Activated T-cell treated with anti-CD3 and anti-CD28 coated beads, Interleukin-2, amount 50 U/mL, for 4 hours (primary cell): ENCODE data around the gene STAP2. TPM values are rescaled to one million over a fixed set of nuclear protein-coding genes. Genes with fewer than 3 reads are reported as not detected.
A peak's percentile ranks its signal among the peaks of the same experiment; 100 is the strongest.
"Not testable (repeated sequence)": the region's sequence is repeated elsewhere in the genome, so short reads cannot be mapped to it uniquely, and the experiment has no call there.

ENCODE experiments used
- ATAC-seq, 2 donors: fragments of 200-7000 bp; cut with Tn5 transposase; one replicate each; pipeline ENCODE4 v1.10.0; 2021
- DNase-seq: peaks from one replicate; pipeline ENCODE4 v3.0.0-alpha.2; 2020
- H3K27me3 Mint-ChIP-seq: one replicate; pipeline ENCODE4 v1.8.0; 2021; ENCODE audit warnings: low read depth, mixed read lengths
- H3K36me3 Mint-ChIP-seq: one replicate; pipeline ENCODE4 v1.8.0; 2022; ENCODE audit warnings: mixed read lengths; ENCODE audit not compliant: insufficient read depth
- H3K4me1 Mint-ChIP-seq: one replicate; pipeline ENCODE4 v1.8.0; 2021; ENCODE audit warnings: low read depth, mixed read lengths
- H3K4me3 Mint-ChIP-seq: one replicate; pipeline ENCODE4 v1.8.0; 2021; ENCODE audit warnings: mild to moderate bottlenecking, moderate library complexity, mixed read lengths
- H3K9me3 Mint-ChIP-seq: one replicate; pipeline ENCODE4 v1.8.0; 2021; ENCODE audit warnings: mixed read lengths
- total RNA-seq, 3 donors: library from RNA; stranded (reverse); gene quantifications; one replicate each; pipeline ENCODE4 v1.2.1, GENCODE V29; 2021

Gene STAP2
- total RNA-seq, 3 donors from 2014 or later = 11.1 to 13.2 (median 12.8) TPM

DNA sequence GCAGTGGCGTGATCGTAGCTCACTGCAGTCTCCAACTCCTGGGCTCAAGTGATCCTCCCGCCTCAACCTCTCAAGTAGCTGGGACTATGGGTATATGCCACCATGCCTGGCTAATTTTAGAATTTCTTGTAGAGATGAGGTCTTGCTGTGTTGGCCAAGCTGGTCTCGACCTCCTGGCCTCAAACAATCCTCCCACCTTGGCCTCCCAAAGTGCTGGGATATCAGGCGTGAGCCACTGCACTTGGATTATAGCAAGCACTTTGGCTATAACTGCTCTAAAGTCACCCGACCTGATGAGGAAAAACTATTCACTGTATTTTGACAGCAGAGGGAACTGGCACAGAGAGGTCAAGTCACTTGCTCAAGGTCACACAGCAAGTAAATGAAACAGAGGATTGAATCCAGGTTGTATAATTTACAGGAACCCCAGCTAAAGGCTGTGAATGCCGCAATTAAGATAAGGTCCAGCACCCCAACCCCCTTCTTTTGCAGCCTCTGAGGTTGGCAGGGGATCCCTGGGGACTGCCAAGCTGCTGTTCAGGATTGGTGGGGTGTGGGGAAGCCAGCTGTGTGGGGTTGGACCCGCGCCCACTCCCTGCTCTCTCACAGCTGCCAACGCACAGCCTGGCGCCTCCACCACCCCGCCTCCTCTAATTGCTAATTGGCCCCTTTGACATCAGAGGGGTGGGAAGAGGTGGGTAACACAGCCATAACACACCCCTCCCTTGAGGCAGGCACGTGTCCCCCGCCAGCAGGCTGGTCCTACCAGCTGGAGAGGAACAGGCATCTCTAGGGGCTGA, 42.5 kb downstream of the STAP2 start:
- Mint-ChIP-seq H3K36me3 (no peaks in the 10 kb centered on the region), H3K27me3 (no peaks in the 10 kb centered on the region), H3K9me3 (no peaks in the 10 kb centered on the region), H3K4me3 (no peak overlapping the region), H3K4me1 (peaks cover 6% of the 10 kb centered on the region)
- ATAC-seq (no peak), DNase-seq (no peak)

DNA sequence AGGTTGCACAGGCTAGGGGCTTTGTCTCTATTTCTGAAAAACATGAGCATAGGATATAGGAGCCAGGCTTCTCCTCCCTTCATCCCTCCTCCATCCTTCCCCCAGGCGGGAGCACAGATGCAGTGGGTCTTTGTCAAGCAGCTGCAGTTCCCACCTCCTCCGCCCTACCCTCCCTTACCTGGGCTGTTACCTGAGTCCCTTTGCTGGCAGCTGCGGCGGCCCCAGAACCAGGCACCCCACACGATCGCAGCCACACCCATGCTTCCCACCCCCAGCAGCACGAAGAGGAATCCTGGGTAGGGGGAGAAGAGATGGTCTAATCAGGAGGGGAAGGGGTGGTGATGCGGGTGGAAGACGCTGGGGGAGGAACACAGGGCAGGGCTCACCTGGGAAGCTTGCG, 44.2 kb downstream of the STAP2 start:
- Mint-ChIP-seq H3K27me3 (no peaks in the 10 kb centered on the region), H3K4me3 (no peak overlapping the region), H3K36me3 (no peaks in the 10 kb centered on the region), H3K4me1 (peaks cover 3% of the 10 kb centered on the region), H3K9me3 (no peaks in the 10 kb centered on the region)
- no peak for DNase-seq
- no peak for ATAC-seq

DNA sequence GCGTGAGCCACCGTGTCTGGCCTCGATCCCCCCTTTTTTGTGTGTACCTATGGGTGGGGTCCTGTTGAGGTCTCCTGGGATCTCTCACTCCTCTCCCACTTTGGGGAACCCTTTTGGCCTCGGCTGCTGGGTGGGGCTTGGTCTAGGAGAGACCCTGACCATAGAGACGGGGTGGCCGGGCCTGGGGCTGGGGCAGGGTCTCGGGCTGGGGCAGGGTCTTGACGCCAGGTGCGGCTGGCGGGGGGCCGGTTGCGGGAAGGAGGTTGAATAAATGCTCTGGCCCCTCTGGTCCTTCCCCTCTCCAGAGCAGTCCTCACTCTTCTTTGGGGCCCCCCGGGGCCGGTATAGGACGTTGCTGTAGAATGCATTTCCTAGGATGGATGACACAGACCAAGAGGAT, 46.1 kb downstream of the STAP2 start:
- H3K9me3 Mint-ChIP-seq = no peaks in the 10 kb centered on the region
- DNase-seq (no peak), ATAC-seq (no peak)
- no peaks in the 10 kb centered on the region for H3K36me3 Mint-ChIP-seq
- no peaks in the 10 kb centered on the region for H3K27me3 Mint-ChIP-seq
- no peaks in the 10 kb centered on the region for H3K4me1 Mint-ChIP-seq
- H3K4me3 Mint-ChIP-seq = no peak overlapping the region

DNA sequence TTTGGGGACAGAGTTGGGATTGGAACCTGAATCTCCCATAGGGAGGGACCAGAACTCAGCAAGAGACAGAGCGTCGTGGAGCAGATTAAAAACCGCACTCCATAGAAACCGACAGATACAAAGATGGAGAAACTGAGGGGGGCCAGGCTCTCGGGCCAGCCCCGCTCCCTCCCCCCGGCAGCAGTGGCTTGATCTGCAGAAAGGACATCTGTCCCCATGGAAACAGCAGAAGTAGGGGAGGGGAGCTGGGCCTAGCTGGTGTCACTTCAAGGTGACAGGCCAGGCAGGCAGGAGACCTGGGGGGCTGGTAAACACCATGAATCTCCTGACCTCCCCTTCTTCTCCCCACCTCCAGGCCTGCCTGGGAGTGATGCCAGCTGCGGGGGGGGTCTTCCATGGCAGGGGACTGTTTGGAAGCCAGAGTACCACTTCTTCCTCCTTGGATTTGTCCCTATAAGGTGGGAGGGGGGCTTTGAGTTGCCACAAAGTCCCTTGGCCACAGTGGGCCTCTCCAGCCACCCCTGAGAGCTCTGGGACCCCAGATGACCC, 47.4 kb downstream of the STAP2 start:
- Mint-ChIP-seq H3K9me3 (no peaks in the 10 kb centered on the region), H3K4me1 (no peaks in the 10 kb centered on the region), H3K4me3 (no peak overlapping the region), H3K36me3 (no peaks in the 10 kb centered on the region), H3K27me3 (no peaks in the 10 kb centered on the region)
- ATAC-seq = no peak
- DNase-seq = no peak

DNA sequence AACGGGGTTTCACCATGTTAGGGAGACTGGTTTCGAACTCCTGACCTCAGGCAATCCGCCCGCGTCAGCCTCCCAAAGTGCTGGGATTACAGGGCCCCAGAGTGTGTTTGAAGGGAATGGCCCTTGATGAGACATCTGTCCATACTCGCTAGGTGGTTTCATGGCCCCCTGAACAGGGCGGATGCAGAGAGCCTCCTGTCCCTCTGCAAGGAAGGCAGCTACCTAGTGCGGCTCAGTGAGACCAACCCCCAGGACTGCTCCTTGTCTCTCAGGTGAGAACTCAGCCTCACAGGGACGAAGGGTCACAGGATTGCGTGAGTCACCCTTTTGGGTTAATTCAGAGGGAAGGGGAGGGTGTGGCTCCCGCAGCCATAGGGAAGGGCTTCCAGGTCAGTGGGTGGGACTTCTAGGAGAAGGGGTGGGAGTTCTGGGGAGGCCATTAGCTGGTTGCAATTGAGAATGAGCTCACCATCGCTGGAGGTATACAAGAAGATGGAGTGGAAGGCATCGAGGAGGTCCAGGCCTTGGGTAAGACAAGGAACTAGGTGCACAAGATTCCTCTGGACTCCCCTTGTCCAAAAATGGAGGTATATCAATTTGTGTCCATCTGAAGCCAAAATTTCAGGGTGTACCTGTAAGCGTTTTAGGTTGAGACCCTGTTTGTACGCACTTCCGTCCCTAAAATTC, 50.4 kb downstream of the STAP2 start:
- no peak for ATAC-seq
- Mint-ChIP-seq H3K36me3 (no peaks in the 10 kb centered on the region), H3K4me3 (no peak overlapping the region), H3K9me3 (no peaks in the 10 kb centered on the region), H3K27me3 (no peaks in the 10 kb centered on the region), H3K4me1 (no peaks in the 10 kb centered on the region)
- no peak for DNase-seq

DNA sequence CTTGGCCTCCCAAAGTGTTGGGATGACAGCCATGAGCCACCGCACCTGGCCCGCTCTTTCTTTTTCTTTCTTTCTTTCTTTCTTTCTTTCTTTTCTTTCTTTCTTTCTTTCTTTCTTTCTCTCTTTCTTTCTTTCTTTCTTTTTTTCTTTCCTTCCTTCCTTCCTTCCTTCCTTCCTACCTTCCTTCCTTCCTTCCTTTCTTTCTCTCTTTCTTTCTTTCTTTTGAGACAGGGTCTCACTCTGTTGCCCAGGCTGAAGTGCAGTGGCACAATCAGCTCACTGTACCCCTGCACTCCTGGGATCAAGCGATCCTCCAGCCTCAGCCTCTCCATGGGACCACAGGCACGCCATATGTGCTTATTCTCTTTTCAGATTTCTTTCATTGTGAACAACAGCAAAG, 52.5 kb downstream of the STAP2 start:
- DNase-seq, H3K36me3 Mint-ChIP-seq, ATAC-seq, H3K4me3 Mint-ChIP-seq, H3K4me1 Mint-ChIP-seq, H3K27me3 Mint-ChIP-seq, H3K9me3 Mint-ChIP-seq: not testable (repeated sequence)

DNA sequence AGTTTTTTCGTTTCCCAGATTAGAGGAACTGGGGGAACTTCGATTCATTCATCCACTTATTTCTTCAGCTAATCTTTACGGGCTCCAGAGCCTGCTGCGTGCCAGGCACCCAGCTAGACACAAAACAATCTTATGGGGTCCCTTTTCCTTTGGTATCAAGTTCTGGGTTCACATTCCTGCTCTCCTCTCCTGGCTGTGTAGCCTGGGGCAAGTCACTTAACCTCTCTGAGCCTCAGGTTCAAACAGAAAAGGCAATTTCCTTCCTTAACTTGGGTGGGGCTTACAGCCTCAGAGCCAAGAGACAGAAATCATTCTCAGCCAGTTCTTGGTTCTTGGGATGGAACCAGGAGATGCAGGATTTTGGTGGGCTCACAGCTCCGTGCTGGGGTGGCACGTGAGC, 53.7 kb downstream of the STAP2 start:
- peaks cover 1% of the 10 kb centered on the region for H3K4me1 Mint-ChIP-seq
- ATAC-seq = no peak
- H3K4me3 Mint-ChIP-seq = no peak overlapping the region
- H3K9me3 Mint-ChIP-seq = no peaks in the 10 kb centered on the region
- no peaks in the 10 kb centered on the region for H3K36me3 Mint-ChIP-seq
- no peak for DNase-seq
- H3K27me3 Mint-ChIP-seq = peaks cover 21% of the 10 kb centered on the region

DNA sequence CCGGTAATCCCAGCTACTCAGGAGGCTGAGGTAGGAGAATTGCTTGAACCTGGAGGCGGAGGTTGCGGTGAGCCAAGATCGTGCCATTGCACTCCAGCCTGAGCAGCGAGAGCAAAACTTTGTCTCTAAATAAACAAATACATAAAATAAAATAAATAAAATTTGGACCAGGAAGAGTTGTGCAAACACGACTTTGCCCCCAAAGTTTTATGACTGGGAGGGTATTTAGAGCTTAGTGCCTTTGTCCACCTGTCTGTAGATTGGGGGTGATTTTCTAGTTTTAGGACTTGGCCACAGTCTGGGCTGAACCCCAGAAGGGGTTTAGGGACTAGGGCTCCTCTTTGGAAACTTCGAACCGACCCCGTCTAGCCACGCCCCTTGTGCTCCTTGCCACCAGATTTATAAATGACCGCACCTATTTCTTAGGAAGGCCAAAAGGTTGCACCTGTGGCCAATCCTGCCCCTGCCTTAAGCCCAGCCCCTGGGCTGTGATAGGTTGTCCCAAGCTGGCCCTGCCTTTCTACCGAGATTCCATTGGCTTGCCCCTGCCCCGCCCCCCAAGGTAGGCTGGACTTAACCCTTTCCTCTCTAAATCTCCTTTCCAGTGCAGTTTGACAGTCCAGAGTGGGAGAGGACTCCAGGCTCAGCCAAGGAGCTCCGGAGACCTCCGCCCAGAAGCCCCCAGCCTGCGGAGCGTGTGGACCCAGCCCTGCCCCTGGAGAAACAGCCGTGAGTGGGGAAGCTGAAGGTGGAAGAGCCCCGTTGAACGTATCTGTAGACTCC, 54.3 kb downstream of the STAP2 start:
- Mint-ChIP-seq H3K4me3 (no peak overlapping the region), H3K36me3 (no peaks in the 10 kb centered on the region), H3K4me1 (peaks cover 4% of the 10 kb centered on the region), H3K27me3 (peaks cover 24% of the 10 kb centered on the region), H3K9me3 (no peaks in the 10 kb centered on the region)
- ATAC-seq (peak in 1 of 2 donors; percentile 46), DNase-seq (no peak)

DNA sequence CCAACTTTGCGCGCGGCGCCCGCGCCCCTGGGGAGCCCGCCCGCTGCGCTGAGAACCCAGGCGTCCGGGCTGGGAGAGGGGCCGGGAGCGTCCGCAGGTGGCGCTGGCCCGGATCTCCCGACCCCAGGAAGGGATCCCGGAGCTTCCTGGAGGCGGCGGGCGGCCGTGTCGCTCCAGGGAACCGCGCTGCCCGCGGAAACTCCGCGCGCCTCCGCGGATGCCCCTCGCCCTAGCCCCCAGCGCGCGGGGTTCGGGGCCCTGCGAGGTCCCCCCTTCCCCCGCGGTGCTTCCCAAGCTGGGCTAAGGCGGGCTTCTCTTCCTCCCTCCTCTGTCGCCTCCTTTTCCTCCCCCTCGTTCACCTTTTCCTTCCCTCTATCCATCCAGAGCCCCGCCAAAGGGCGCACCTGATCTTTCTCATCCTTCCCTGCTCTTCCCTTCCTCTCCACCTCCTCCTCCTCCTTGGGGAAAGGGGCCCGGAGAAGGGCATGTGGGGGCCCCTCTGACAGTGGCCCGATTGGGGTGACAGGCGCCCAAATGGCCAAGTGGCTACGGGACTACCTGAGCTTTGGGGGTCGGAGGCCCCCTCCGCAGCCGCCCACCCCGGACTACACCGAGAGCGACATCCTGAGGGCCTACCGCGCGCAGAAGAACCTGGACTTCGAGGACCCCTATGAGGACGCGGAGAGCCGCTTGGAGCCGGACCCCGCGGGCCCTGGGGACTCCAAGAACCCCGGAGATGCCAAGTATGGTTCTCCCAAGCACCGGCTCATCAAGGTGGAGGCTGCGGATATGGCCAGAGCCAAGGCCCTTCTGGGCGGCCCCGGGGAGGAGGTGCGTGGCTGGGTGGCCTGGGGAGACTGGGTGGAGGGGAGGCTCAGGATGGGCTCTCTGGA, 58.9 kb downstream of the STAP2 start:
- DNase-seq (no peak), ATAC-seq (peak; percentile 41 to 64)
- peaks cover 33% of the 10 kb centered on the region for H3K27me3 Mint-ChIP-seq
- H3K4me3 Mint-ChIP-seq = peak overlapping the region; percentile 55
- no peaks in the 10 kb centered on the region for H3K36me3 Mint-ChIP-seq
- H3K4me1 Mint-ChIP-seq = peaks cover 6% of the 10 kb centered on the region
- H3K9me3 Mint-ChIP-seq = no peaks in the 10 kb centered on the region

DNA sequence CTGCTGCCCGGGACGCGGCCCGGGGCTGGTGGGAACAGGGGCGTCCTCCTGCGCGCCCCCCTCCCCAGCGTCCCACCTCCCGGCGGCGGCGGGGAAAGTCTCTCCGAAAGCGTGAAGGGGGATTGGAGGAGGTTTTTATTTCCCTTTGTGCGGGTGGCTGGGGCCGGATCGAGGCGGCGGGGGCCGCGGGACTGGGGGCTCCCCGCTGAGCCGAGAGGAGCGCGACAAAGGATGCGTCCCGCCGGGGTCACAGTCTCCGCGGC, 59.4 kb downstream of the STAP2 start:
- H3K4me1 Mint-ChIP-seq = peaks cover 6% of the 10 kb centered on the region
- no peak for ATAC-seq
- H3K27me3 Mint-ChIP-seq = peaks cover 33% of the 10 kb centered on the region
- no peaks in the 10 kb centered on the region for H3K9me3 Mint-ChIP-seq
- H3K4me3 Mint-ChIP-seq = no peak overlapping the region
- H3K36me3 Mint-ChIP-seq = no peaks in the 10 kb centered on the region
- no peak for DNase-seq

DNA sequence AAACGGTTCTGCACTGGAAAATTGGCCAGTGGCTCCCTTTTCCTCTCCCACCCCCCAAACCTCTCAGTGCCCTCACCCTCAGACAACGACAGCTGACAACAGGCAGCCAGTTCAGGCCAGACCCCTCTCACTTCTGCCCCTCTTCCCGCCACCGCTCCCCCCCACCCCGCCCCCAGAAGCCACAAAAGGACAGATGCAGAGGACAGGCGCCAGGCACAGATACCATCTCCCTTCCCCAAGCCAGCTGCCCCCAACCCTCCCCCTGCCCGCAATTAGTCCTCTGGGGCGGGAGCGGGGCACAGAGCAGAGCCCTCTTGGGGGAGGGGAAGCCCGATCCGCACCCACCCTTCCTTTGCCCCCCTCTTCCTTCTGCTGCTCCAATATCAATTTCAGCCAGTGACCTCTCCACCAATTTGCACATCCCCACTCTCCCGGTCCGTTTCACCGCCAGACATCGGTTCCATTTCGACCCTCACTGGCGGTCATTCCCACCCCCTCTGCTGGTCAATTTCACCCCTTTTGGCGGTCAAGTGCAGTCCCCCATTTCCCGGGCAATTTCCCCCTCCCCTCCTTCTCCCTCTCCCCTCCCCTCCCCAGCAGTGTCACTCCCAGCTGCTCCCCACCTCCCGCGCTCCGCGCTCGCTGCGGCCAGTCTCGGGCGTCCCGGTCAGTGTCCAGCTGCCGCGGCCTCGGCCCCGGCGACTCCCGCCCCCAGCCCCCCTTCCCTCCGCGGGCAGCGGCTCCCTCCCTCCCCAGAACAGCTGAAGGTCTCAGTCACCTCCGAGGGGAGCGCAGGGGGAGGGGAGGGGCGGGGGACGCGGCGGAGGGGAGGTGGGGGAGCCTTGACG, 60.0 kb downstream of the STAP2 start, which contains the start of gene SHD:
Gene SHD (plus strand): TSS at position 848 of the 848 bp plus-strand sequence. CDS start 798 bp downstream, outside the sequence.
- no peak for DNase-seq
- H3K27me3 Mint-ChIP-seq = peaks cover 33% of the 10 kb centered on the region
- H3K4me3 Mint-ChIP-seq = peak within 1 kb of the TSS; percentile 55
- H3K36me3 Mint-ChIP-seq = no peaks in the 10 kb centered on the region
- peaks cover 6% of the 10 kb centered on the region for H3K4me1 Mint-ChIP-seq
- peak in 1 of 2 donors; percentile 32 for ATAC-seq
- H3K9me3 Mint-ChIP-seq = no peaks in the 10 kb centered on the region

DNA sequence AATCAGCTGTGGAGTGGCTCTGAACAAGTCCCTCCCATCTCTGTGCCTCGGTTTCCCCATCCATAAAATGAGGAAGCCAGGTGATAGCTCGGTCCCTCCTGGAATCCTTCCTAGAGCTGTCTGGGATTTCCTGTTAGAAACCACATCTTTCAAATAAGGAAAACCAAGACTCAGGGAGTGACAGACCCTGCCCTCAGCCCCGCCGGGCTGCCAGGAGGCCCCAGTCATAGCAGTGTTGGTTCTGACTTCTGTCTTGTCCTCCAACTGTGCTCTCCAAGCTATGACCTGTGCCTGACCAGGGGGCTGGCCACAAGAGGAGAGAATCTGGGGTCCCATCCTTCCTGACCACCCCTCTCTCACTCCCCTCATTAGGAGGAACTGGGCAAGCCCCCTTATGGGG, 60.6 kb downstream of the STAP2 start:
- no peak for DNase-seq
- Mint-ChIP-seq H3K36me3 (no peaks in the 10 kb centered on the region), H3K27me3 (peaks cover 33% of the 10 kb centered on the region)

DNA sequence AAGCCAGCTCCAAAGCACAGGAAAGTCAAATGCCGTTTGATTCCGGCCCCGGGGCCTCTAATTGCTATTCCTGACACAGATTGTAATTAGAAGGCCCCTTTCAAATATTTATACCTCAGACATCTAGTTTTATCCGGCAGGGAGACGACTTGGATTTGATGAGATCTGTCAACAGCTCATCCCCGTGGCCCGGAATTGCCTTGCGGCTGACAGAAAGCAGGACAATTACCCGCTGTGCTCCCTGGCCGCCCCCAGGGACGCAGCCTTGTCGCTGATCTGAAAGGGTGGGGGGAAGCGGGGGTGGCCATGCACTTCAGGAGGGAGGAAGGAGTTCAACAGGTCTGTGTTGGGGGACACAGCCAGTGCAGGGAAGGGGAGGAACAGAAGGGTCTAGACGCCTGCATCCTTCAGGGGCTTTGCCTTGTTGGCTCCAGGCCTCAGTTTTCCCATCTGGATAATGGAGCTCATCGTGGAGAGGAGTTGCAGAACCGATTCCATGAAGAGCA, 61.4 kb downstream of the STAP2 start:
- peaks cover 33% of the 10 kb centered on the region for H3K27me3 Mint-ChIP-seq
- H3K36me3 Mint-ChIP-seq = peaks cover under 1% of the 10 kb centered on the region
- no peaks in the 10 kb centered on the region for H3K9me3 Mint-ChIP-seq
- no peak for DNase-seq
- H3K4me1 Mint-ChIP-seq = peaks cover 6% of the 10 kb centered on the region
- H3K4me3 Mint-ChIP-seq = no peak overlapping the region
- no peak for ATAC-seq

More for the DNA sequence above, 60.6 kb downstream of the STAP2 start:
- Mint-ChIP-seq H3K9me3 (no peaks in the 10 kb centered on the region), H3K4me1 (peaks cover 6% of the 10 kb centered on the region), H3K4me3 (no peak overlapping the region)
- ATAC-seq = no peak
